Stromal cell of bone marrow (primary cell): ENCODE results near the gene MISP.
"Not testable (repeated sequence)": the region's sequence is repeated elsewhere in the genome, so short reads cannot be mapped to it uniquely, and the experiment has no call there.

ENCODE experiments used
- DNase-seq: peaks from one replicate; pipeline ENCODE4 v3.0.0-alpha.2; 2012; ENCODE audit warnings: low read depth

MISP gene

GRCh38 chr19:750640-751423 lies at the start of gene MISP:
Gene MISP, plus strand, starts transcription at chr19:751112. Its CDS starts 5,835 bp downstream, at chr19:756947.
- DNase-seq: no peak

GRCh38 chr19:702847-703246 lies 48.1 kb upstream of the MISP start:
- DNase-seq: not testable (repeated sequence)

GRCh38 chr19:703329-703650 lies 47.6 kb upstream of the MISP start:
- no peak for DNase-seq

GRCh38 chr19:703651-704446 lies 47.1 kb upstream of the MISP start:
- no peak for DNase-seq

GRCh38 chr19:704447-704741 lies 46.5 kb upstream of the MISP start:
- DNase-seq: no peak

GRCh38 chr19:708154-709143 lies 42.5 kb upstream of the MISP start, which contains the start of gene PALM:
Gene PALM, plus strand, starts transcription at chr19:708935. Its CDS starts 212 bp downstream, at chr19:709147.
- no peak for DNase-seq

- no peak for DNase-seq
Observed at GRCh38 chr19:709196-709964, 41.5 kb upstream of the MISP start.

GRCh38 chr19:709965-710571 lies 40.8 kb upstream of the MISP start:
- DNase-seq: no peak

- DNase-seq: no peak
Observed at GRCh38 chr19:710767-711166, 40.1 kb upstream of the MISP start.

- DNase-seq: no peak
Observed at GRCh38 chr19:711254-711653, 39.7 kb upstream of the MISP start.

- no peak for DNase-seq
Observed at GRCh38 chr19:715347-715746, 35.6 kb upstream of the MISP start.

- no peak for DNase-seq
Observed at GRCh38 chr19:718251-718951, 32.5 kb upstream of the MISP start.

GRCh38 chr19:718991-719512 lies 31.9 kb upstream of the MISP start:
- DNase-seq: peak; percentile 53

GRCh38 chr19:719636-720344 lies 31.1 kb upstream of the MISP start:
- no peak for DNase-seq

- DNase-seq: no peak
Observed at GRCh38 chr19:720345-721160, 30.4 kb upstream of the MISP start.

- no peak for DNase-seq
Observed at GRCh38 chr19:722553-723101, 28.3 kb upstream of the MISP start.

- no peak for DNase-seq
Observed at GRCh38 chr19:723247-723646, 27.7 kb upstream of the MISP start.

GRCh38 chr19:723714-724113 lies 27.2 kb upstream of the MISP start:
- DNase-seq: no peak
